IMR-90 (cell line): Measurements from ENCODE around the gene LTBP4.

Experiments used
- CEBPB ChIP-seq: IDR thresholded peaks from 2 replicates; pipeline ENCODE4 v1.6.1; 2012; ENCODE audit warnings: low read depth, low read length, improper control_type of control experiment
- CTCF ChIP-seq: conservative IDR thresholded peaks from 2 replicates; pipeline ENCODE4 v1.5.1; 2012; ENCODE audit warnings: mild to moderate bottlenecking, low read depth, low read length, improper control_type of control experiment
- FOS ChIP-seq: fragments of 150-350 bp; IDR thresholded peaks from 2 replicates; pipeline ENCODE4 v1.6.1; 2016; ENCODE audit warnings: low read depth, low read length
- MAFK ChIP-seq: IDR thresholded peaks from 2 replicates; pipeline ENCODE4 v1.6.1; 2012; ENCODE audit warnings: low read depth, low read length, improper control_type of control experiment
- MXI1 ChIP-seq: IDR thresholded peaks from 2 replicates; pipeline ENCODE4 v1.6.1; 2012; ENCODE audit warnings: low read depth, mild to moderate bottlenecking, low read length, moderate library complexity, borderline replicate concordance
- NFE2L2 ChIP-seq: fragments of 150-350 bp; IDR thresholded peaks from 2 replicates; pipeline ENCODE4 v1.6.1; 2016; ENCODE audit warnings: low read depth, mild to moderate bottlenecking, low read length
- POLR2A ChIP-seq: IDR thresholded peaks from 2 replicates; pipeline ENCODE4 v1.6.1; 2012; ENCODE audit warnings: mild to moderate bottlenecking, low read depth, low read length
- RAD21 ChIP-seq: IDR thresholded peaks from 2 replicates; pipeline ENCODE4 v1.6.1; 2012; ENCODE audit warnings: low read length, improper control_type of control experiment
- RFX5 ChIP-seq: IDR thresholded peaks from 2 replicates; pipeline ENCODE4 v1.8.0; 2012; ENCODE audit warnings: low read depth, mild to moderate bottlenecking, low read length, moderate library complexity
- SMC3 ChIP-seq: fragments of 150-350 bp; IDR thresholded peaks from 2 replicates; pipeline ENCODE4 v1.6.1; 2016; ENCODE audit warnings: low read depth, mild to moderate bottlenecking, antibody characterized with exemption, low read length, moderate library complexity
- TF ChIP-seq, protein P1 (sequence below): fragments of 150-350 bp; IDR thresholded peaks from 2 replicates; pipeline ENCODE4 v1.6.1; 2016; ENCODE audit warnings: low read depth, mild to moderate bottlenecking, low read length, moderate library complexity, borderline replicate concordance
- TF ChIP-seq, protein P2 (sequence below): fragments of 150-350 bp; IDR thresholded peaks from 2 replicates; pipeline ENCODE4 v1.6.1; 2017; ENCODE audit warnings: mild to moderate bottlenecking, antibody characterized with exemption, low read length, low read depth

GRCh38 chr19:40611096-40611495 lies 9.9 kb downstream of the LTBP4 start:
- TF ChIP-seq SMC3 (no peak), RAD21 (no peak), POLR2A (no peak), CTCF (no peak), MXI1 (no peak), FOS (no peak), MAFK (no peak), NFE2L2 (no peak), RFX5 (no peak), CEBPB (no peak)
- TF ChIP-seq, protein P1, sequence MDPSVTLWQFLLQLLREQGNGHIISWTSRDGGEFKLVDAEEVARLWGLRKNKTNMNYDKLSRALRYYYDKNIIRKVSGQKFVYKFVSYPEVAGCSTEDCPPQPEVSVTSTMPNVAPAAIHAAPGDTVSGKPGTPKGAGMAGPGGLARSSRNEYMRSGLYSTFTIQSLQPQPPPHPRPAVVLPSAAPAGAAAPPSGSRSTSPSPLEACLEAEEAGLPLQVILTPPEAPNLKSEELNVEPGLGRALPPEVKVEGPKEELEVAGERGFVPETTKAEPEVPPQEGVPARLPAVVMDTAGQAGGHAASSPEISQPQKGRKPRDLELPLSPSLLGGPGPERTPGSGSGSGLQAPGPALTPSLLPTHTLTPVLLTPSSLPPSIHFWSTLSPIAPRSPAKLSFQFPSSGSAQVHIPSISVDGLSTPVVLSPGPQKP = no peak
- TF ChIP-seq, protein P2, sequence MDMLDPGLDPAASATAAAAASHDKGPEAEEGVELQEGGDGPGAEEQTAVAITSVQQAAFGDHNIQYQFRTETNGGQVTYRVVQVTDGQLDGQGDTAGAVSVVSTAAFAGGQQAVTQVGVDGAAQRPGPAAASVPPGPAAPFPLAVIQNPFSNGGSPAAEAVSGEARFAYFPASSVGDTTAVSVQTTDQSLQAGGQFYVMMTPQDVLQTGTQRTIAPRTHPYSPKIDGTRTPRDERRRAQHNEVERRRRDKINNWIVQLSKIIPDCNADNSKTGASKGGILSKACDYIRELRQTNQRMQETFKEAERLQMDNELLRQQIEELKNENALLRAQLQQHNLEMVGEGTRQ = no peak
